DOHH2 (cell line): Measurements from ENCODE around the gene RORC.

ENCODE experiments used
- H3F3A ChIP-seq: fragments of 200-600 bp; sonication (generic), shearing (Covaris generic); 2 replicates; pipeline ENCODE4 v1.6.0; 2016; ENCODE audit warnings: antibody characterized with exemption, mild to moderate bottlenecking; ENCODE audit not compliant: control insufficient read depth, insufficient read depth
- H3K27ac ChIP-seq: fragments of 200-600 bp; sonication (generic); 2 replicates; pipeline ENCODE4 v1.5.1; 2014; ENCODE audit warnings: low read depth, mild to moderate bottlenecking, low read length, moderate library complexity
- H3K27me3 ChIP-seq: fragments of 200-600 bp; sonication (generic); 2 replicates; pipeline ENCODE4 v1.6.1; 2014; ENCODE audit warnings: mild to moderate bottlenecking, low read length, mixed read lengths; ENCODE audit not compliant: control insufficient read depth
- H3K36me3 ChIP-seq: fragments of 200-600 bp; sonication (generic); 2 replicates; pipeline ENCODE4 v1.6.1; 2014; ENCODE audit warnings: mild to moderate bottlenecking, low read length, moderate library complexity, mixed read lengths; ENCODE audit not compliant: control insufficient read depth
- H3K4me1 ChIP-seq: fragments of 200-600 bp; sonication (generic); 2 replicates; pipeline ENCODE4 v1.6.1; 2014; ENCODE audit warnings: mild to moderate bottlenecking, low read length, mixed read lengths; ENCODE audit not compliant: control insufficient read depth
- H3K4me2 ChIP-seq: fragments of 200-600 bp; sonication (generic); 2 replicates; pipeline ENCODE4 v1.6.0; 2014; ENCODE audit warnings: mild to moderate bottlenecking, low read length, moderate library complexity
- H3K4me3 ChIP-seq: fragments of 200-600 bp; sonication (generic); 2 replicates; pipeline ENCODE4 v1.5.1; 2014; ENCODE audit warnings: mild to moderate bottlenecking, low read length, mixed read lengths
- H3K79me2 ChIP-seq: fragments of 200-600 bp; sonication (generic); 2 replicates; pipeline ENCODE4 v1.6.1; 2014; ENCODE audit warnings: mild to moderate bottlenecking, low read length, mixed read lengths; ENCODE audit not compliant: control insufficient read depth
- H3K9me2 ChIP-seq: fragments of 200-600 bp; sonication (generic); replicated peaks from 2 replicates; pipeline ENCODE4 v1.6.1; 2014; ENCODE audit warnings: mild to moderate bottlenecking, low read length, mixed read lengths; ENCODE audit not compliant: control insufficient read depth
- H3K9me3 ChIP-seq: fragments of 200-600 bp; sonication (generic); 2 replicates; pipeline ENCODE4 v1.6.1; 2014; ENCODE audit warnings: antibody characterized with exemption, low read length, mixed read lengths; ENCODE audit not compliant: control insufficient read depth, insufficient read depth
- H4K20me1 ChIP-seq: fragments of 200-600 bp; sonication (generic); 2 replicates; pipeline ENCODE4 v1.6.0; 2014; ENCODE audit warnings: low read depth, mild to moderate bottlenecking, antibody characterized with exemption, low read length, moderate library complexity; ENCODE audit not compliant: control insufficient read depth, insufficient read depth
- EZH2phosphoT487 ChIP-seq: fragments of 200-600 bp; sonication (generic); IDR thresholded peaks from 2 replicates; pipeline ENCODE4 v1.6.1; 2017; ENCODE audit warnings: borderline replicate concordance, mild to moderate bottlenecking, antibody characterized with exemption, low read length, moderate library complexity, mixed read lengths
- TF ChIP-seq, protein P1 (sequence below): fragments of 200-600 bp; sonication (generic); IDR thresholded peaks from one replicate; pipeline ENCODE4 v1.5.1; 2014; ENCODE audit warnings: antibody characterized with exemption, mild to moderate bottlenecking, low read depth, low read length; ENCODE audit not compliant: poor library complexity, severe bottlenecking

The RORC gene

DNA sequence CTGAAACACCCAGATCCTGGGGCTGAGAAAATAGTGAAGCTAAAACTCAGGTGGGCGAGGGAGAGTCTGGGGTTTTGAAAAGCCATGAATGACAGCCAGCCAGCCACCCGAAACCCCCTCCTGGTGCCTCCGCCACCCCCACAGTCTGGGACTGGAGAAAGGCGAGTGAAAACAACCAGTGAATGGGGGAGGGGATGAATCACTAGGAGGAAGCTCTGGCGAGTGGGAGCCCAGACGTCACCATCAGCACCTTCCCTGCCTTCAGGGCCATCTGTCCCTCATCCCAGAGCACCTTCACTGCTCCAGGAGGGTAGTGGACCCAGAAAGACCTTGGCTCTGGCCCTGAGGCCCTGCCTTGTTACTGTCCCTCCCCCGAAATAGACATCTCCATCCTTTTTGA lies 9.2 kb downstream of the RORC start:
- no peak overlapping the region for H3K4me2 ChIP-seq
- no peak overlapping the region for H3K4me3 ChIP-seq
- no peaks in the 10 kb centered on the region for H3K9me3 ChIP-seq
- peaks cover 13% of the 10 kb centered on the region for H3K27me3 ChIP-seq
- H4K20me1 ChIP-seq = no peaks in the 10 kb centered on the region
- no peaks in the 10 kb centered on the region for H3F3A ChIP-seq
- TF ChIP-seq EZH2phosphoT487 = no peak
- TF ChIP-seq, protein P1, sequence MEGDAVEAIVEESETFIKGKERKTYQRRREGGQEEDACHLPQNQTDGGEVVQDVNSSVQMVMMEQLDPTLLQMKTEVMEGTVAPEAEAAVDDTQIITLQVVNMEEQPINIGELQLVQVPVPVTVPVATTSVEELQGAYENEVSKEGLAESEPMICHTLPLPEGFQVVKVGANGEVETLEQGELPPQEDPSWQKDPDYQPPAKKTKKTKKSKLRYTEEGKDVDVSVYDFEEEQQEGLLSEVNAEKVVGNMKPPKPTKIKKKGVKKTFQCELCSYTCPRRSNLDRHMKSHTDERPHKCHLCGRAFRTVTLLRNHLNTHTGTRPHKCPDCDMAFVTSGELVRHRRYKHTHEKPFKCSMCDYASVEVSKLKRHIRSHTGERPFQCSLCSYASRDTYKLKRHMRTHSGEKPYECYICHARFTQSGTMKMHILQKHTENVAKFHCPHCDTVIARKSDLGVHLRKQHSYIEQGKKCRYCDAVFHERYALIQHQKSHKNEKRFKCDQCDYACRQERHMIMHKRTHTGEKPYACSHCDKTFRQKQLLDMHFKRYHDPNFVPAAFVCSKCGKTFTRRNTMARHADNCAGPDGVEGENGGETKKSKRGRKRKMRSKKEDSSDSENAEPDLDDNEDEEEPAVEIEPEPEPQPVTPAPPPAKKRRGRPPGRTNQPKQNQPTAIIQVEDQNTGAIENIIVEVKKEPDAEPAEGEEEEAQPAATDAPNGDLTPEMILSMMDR = no peak
- H3K27ac ChIP-seq = no peak overlapping the region
- H3K4me1 ChIP-seq = peaks cover 3% of the 10 kb centered on the region; the same call in 1 of the 2 replicates
- no peaks in the 10 kb centered on the region for H3K9me2 ChIP-seq
- H3K79me2 ChIP-seq = no peaks in the 10 kb centered on the region
- H3K36me3 ChIP-seq = no peaks in the 10 kb centered on the region

- H3K79me2 ChIP-seq = no peaks in the 10 kb centered on the region
- H3K4me1 ChIP-seq = peaks cover 3% of the 10 kb centered on the region; the same call in 1 of the 2 replicates
- no peak overlapping the region for H3K4me2 ChIP-seq
- no peak overlapping the region for H3K27ac ChIP-seq
- no peaks in the 10 kb centered on the region for H3F3A ChIP-seq
- H3K9me2 ChIP-seq = no peaks in the 10 kb centered on the region
- H3K27me3 ChIP-seq = peaks cover 16% of the 10 kb centered on the region
- no peaks in the 10 kb centered on the region for H3K9me3 ChIP-seq
- H3K36me3 ChIP-seq = no peaks in the 10 kb centered on the region
- no peak for TF ChIP-seq EZH2phosphoT487
- TF ChIP-seq, protein P1 = no peak
- no peaks in the 10 kb centered on the region for H4K20me1 ChIP-seq
- H3K4me3 ChIP-seq = no peak overlapping the region
Observed at GRCh38 chr1:151820940-151821339, 10.7 kb downstream of the RORC start.

DNA sequence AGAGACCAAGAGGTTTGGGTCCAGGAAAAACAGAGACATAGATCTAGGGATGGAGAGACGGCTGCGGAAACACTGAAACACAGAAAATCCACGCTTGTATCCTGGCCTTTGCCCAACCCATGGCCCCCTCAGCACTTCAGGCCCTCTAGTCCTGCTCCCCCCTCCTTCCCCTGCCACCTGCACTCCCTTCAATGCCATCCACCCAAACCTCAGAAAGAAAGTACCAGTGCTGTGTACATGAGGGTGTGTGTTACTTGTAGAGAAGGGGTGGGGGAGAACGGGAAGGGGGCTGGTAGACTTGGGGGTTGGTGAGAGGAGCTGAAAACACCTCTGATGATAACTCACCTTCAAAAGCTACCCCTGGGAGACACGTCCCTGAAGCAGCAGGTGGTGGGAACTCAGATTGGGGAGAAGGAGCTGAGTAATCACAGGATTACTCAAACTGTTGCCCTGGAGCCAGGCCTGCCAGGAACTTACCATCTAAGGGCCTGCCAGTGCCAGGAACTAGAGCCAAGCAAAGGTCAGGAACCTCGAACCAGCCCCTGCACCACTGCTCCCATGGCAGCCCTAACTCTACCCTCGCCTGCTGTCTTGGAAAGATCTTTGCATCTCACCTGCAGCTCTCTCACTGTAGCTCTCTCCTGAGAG lies 11.5 kb downstream of the RORC start:
- no peaks in the 10 kb centered on the region for H3K79me2 ChIP-seq
- H3K4me1 ChIP-seq = peaks cover 3% of the 10 kb centered on the region; the same call in 1 of the 2 replicates
- peaks cover 16% of the 10 kb centered on the region for H3K27me3 ChIP-seq
- H3K4me2 ChIP-seq = no peak overlapping the region
- TF ChIP-seq, protein P1 = no peak
- no peak for TF ChIP-seq EZH2phosphoT487
- no peak overlapping the region for H3K27ac ChIP-seq
- H3F3A ChIP-seq = no peaks in the 10 kb centered on the region
- no peaks in the 10 kb centered on the region for H4K20me1 ChIP-seq
- no peaks in the 10 kb centered on the region for H3K9me3 ChIP-seq
- H3K9me2 ChIP-seq = no peaks in the 10 kb centered on the region
- no peak overlapping the region for H3K4me3 ChIP-seq
- no peaks in the 10 kb centered on the region for H3K36me3 ChIP-seq
